Stimulated activated CD4-positive, alpha-beta T cell treated with anti-CD3 and anti-CD28 coated beads, Interleukin-15, amount 100 ng/mL, for 1 hour (primary cell): ENCODE data around the gene ARFGAP2.

Experiments used
- DNase-seq, 2 donors: peaks; one replicate each; pipeline ENCODE4 v3.0.0-alpha.2; 2020; ENCODE audit warnings: low read depth in 1 of 2, low spot score in 1 of 2

The ARFGAP2 gene

GRCh38 chr11:47187723-47188122 lies 11.0 kb upstream of the ARFGAP2 start:
- no peak for DNase-seq

DNA sequence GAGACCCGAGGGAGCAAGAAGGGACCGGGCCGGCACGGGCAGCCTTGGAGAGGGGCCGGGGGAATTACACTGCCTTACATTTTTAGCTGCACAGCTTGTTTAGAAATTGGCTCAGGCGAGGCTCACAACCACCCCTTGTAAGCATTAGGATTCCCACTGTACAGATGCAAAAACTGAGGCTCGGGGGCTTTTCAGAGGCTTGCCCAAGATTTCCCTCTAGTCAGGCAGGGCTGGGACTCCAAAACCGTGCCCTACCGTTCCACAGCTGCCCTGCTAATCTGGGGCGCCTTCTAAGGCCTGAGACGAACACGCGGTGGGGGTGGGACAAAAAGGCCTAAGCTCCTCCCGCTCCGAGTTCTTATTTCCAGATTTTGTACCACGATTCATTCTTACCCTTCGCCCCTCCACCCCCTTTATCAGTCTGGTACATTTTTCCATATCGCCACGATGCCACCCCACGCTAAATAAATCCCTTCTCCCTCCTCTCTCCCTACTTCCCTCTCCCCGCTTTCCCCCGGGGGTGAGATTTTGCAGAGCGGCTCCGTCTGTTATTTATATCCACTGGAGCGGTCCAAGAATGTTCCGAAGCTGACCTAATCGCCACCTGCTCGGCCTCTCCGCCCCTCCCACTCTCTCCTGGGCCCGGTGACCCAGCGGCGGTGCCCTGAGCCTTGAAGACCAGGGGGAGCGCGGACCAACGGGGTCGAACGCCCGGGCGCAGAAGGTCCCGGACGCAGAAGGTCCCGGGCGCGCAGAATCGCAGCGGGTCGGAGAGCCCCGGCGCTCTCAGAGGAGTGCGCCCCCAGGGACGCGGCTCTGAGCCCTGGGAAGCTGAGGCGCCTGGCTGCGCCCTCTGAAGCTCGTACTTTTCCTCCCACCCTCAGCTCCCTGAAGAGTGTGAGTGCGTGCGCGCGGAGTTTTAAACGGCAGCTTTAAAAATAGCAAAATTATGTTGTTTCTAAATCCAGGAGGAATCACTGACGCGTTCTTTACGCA lies 10.3 kb upstream of the ARFGAP2 start:
- peak in 1 of 2 donors; percentile 29 for DNase-seq

- peak; percentile 7 to 41 for DNase-seq
These were observed 9.5 kb upstream of the ARFGAP2 start, which contains the start of gene PACSIN3 for GRCh38 chr11:47186076-47186699. TSS of gene PACSIN3 (minus strand) at chr11:47186434. CDS start at chr11:47182727, 3,707 bp downstream.

- no peak for DNase-seq
These were observed 8.8 kb upstream of the ARFGAP2 start for GRCh38 chr11:47185305-47186075.

GRCh38 chr11:47184711-47185304 lies 8.1 kb upstream of the ARFGAP2 start:
- DNase-seq: no peak

- DNase-seq: no peak
These were observed 7.3 kb upstream of the ARFGAP2 start for GRCh38 chr11:47183969-47184368.

DNA sequence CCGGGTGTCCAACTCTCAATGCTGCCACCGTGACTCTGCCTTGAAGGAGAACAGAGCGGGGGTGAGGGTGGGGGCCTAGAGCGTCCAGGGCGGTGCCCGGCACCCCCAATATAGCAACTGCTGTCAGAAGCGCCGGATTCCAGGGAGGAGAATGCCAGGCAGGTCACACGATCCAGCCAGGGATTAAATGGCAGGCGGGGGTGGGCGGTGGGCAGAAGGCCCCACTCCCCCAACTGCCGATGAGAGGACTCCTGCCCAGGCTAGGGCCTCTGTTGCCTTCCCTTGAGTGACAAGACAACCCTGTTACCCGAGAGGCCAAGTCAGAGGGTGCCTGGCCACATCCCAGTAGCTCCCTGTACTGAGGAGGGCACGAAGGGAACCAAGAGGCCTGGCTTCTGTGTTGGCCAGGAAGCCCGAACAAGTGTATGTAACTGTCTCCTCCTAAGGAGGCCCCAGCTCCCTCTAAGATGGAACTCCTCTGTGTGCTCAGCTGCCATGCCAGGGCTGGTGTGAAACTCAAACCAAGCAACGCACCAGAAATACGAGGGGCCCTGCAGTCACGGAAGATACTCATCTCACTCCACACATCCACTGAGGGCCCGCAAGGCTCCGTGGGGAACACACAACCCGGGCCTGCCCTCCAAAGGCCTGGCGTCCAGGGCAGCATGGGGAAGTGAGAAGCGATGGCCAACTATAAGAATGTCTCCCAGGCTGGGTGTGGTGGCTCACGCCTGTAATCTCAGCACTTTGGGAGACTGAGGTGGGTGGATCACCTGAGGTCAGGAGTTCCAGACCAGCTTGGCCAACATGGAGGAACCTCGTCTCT lies 6.6 kb upstream of the ARFGAP2 start:
- no peak for DNase-seq

GRCh38 chr11:47182380-47182779 lies 5.7 kb upstream of the ARFGAP2 start:
- no peak for DNase-seq

DNA sequence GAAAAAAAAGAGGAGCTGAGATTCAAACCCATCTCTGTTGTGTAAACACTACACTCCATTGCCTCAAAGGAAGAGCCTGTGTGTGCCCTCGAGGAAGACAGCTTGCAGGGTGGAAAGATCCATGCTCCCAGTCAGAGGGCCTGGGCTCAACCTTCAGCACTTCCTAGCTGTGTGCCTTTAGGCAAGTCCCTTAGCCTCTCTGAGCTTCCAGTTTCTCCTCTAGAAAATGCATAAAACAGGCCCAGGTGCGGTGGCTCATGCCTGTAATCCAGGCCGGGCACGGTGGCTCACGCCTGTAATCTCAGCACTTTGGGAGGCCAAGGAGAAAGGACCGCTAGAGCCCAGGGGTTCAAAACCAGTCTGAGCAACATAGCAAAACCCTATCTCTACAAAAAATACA lies 4.6 kb upstream of the ARFGAP2 start:
- DNase-seq: no peak

DNA sequence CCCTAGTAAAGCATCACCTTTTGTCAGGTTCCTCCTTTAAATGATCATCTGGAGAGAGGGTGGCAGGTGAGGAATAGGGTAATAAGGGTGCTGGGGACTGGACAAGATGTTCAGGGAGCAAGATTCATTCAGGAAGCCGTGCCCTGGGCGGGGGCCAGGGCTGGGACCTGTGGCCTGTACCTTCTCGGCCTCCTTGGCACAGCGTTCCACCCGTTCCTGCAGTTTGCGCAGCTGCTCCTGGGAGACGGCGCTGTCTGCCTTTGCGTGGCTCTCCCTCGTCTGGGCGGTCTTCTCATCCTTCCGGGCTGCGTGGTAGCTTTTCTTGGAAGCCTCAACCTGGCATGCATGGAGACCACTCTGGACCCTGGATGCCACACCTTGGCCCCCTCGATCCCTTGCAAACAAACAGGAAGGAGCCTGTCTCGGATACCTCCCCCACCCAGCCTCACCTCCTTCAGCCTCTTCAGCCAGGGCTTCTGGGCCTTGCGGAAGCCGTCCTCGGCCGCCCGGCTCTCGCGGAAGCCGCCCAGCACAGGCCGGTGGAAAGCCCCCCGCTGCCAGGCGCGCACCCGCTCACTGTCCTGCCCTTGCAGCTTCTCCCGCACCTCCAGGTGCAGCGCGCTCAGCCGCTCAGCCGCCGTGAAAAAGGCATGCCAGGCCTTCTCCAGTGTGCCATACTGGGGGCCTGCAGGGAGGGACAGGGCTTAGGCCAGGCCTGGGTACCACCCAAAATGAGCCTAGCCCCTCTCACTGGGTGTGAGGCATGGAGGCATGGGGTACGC lies 3.5 kb upstream of the ARFGAP2 start:
- no peak for DNase-seq

DNA sequence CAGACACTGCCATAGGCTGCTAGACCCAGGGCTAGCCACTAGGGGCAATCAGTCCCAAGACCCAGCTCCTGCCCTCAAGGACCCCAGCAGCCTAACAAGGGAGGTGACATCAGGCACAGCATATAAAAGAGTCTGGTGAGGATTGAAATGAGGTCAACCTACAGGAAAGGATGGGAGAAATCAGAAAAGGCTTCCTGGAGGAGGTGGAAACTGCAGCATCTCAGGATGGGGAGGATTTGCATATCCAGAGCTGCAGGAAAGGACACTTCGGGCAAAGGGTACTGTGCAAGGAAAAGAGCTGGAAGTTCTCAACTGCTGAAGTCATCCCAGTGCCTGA lies 2.9 kb upstream of the ARFGAP2 start:
- DNase-seq: peak in 1 of 2 donors; percentile 11

GRCh38 chr11:47178737-47179654 lies 2.3 kb upstream of the ARFGAP2 start:
- no peak for DNase-seq

- no peak for DNase-seq
These were observed 1.6 kb upstream of the ARFGAP2 start for GRCh38 chr11:47178316-47178715.

DNA sequence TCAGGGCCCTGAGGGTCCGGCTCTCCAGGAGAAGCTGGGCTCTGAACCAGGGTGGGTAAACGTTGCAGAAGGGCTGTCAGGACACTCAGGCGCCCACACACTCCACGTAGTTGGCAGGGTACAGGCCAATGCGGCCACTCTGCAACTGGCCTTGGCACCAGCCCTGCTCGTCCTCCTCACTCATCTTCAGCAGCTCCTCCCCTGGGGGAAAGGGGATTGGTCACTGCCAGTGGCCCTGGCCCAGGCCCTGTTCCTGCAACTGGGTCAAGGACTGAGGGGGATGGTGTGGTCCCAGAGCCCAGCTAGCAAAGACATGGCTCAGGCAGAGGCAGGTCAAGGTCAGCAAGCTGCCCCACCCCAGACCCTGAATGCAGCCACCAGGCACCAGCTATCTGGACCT lies 1.2 kb upstream of the ARFGAP2 start:
- DNase-seq: no peak

GRCh38 chr11:47177229-47177845 lies 658 bp upstream of the ARFGAP2 start:
- peak; percentile 40 to 51 for DNase-seq

DNA sequence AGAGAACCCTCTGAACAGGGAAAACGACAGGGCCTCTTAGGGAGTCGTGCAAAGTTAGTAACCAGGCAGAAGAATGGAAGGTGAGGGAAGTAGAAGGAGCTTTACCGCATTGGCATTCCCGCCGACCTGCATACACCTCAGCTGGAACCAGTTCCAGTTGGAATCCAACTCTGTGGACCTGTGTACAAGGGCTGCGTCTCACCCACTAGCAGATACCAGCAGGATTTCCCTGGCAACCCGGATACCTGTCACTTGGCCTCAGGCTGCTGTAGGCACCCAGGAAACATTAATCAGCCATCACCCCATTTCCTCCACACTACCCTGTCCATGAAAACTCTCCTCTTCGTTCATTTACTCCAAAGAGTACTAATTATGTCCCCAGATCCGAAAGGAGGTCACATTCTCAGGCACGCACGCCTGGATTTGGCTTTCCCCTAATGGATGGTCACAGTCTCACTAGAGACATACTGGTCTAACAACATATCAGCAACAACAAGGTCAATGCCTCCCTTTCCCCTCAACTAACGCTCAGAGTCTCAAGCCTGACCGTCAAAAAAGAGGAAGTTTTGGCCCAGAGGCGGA lies 842 bp downstream of the ARFGAP2 start:
- DNase-seq: no peak

DNA sequence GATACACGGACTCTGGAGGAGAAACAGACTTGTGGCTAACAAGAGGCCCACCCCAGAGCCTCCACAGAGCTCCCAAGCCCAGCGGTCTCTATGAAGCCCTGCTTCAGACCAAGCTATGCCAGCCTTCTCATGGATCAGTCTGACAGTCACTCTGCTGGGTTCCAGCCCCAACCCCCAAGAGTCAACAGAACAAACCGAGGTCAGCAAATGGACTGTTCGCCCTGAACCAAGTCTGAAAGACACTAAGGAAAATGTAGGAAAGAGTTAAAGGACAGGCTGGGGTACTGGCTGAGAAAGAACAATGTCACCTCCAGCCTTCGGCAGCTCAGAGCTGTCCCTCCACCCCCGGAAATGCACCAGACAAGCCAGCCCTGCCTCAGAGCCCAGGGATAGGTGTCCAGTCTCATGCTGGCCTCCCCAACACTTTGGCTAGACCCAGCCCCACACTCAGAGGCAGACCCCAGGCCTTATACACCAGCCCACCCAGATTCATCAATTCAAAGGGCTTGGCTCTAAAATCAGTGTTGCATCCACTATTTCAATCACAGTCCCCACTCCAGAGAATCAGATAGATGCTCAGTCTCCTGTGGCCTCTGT lies 3.8 kb downstream of the ARFGAP2 start:
- no peak for DNase-seq
